GM18519 (cell line): ENCODE data around the gene TSSC4.

Experiments
- ATAC-seq: cut with Tn5 transposase; IDR thresholded peaks from one replicate; pipeline ENCODE4 v1.9.1; 2021; ENCODE audit warnings: mild to moderate bottlenecking, moderate library complexity; ENCODE audit not compliant: unreplicated experiment, low FRiP score

The TSSC4 gene

GRCh38 chr11:2368851-2369180 lies 31.7 kb upstream of the TSSC4 start:
- ATAC-seq = no peak

DNA sequence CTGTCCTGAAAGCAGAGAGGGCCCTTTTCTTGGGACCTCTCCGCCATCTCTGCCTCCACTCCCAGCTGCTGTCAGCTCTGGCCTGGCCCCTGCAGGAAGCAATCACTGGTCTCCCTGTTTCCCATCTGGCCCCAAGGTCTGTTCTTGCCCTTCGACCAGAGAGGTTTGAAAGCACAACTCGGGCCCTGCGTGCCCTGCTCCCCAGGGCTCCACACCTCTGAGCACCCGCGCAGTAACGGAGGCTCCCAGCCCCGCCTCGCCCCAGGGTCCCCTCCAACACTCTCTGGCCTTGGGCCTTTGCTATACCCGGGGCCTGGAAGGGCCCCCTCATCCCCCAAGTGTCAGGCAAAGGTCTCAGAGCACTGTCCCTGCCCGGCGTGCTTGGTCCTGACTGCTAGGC lies 31.2 kb upstream of the TSSC4 start:
- no peak for ATAC-seq

- ATAC-seq = no peak
These were observed 30.7 kb upstream of the TSSC4 start for GRCh38 chr11:2369896-2370295.

DNA sequence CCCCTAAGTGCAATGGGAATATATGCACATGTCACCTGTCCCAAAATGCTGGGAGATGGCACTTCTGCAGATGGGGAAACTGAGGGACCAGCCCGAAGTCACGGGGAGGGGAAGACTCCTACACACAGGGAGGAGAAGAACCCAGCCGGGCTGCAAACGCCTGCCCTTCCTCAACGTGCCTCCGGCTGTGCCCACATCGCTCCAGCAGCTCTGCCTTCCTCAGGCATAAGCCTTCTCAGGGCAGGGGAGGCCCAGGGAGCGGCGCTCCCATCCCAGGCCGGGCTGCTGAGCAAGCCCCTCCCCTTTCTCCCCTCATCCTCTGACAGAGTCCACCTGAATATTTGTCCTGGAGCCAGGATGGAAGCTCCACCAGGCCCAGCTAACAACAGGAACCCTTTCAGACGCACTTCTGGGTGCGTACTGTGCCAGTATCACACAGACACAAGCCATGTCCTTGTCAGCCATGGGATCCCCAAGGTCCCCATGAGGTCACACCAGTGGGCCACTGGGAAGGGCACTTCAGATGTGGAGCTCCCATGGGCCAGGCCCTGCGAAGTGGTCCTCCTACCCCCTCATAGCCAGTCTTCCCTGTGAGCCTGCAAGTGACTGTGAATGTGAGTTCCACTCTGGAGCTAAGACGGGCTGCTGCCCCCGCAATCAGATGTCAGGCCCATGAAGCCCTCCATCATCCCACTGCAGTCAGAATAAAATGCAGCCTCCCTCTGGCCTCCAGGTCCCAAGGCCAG lies 25.9 kb upstream of the TSSC4 start:
- ATAC-seq = no peak

DNA sequence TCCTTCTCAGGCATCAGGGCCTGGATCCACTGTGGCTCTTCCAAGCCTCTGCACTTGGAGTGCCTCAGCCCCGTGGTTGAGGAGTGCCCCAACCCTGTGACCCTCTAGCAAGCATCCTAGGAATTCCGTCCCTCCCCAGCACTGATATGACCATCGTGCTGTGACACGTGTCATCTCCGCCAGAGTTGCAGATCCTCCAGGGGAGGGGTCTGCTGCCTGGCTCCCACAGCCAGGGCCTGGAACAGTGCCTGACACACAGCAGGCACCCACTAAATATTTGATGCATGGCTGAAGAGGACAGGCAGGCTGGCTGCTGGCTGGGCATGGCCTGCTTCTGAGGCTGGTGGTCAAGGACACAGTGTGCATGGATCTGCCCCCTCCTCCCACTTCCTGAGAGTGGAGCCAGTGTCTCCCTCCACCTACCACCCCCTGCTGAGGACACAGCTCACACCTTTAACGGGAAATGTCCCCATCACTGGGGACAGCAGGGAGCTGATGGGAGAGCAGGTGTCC lies 25.2 kb upstream of the TSSC4 start:
- no peak for ATAC-seq

- ATAC-seq = no peak
These were observed 24.5 kb upstream of the TSSC4 start for GRCh38 chr11:2375964-2376551.

DNA sequence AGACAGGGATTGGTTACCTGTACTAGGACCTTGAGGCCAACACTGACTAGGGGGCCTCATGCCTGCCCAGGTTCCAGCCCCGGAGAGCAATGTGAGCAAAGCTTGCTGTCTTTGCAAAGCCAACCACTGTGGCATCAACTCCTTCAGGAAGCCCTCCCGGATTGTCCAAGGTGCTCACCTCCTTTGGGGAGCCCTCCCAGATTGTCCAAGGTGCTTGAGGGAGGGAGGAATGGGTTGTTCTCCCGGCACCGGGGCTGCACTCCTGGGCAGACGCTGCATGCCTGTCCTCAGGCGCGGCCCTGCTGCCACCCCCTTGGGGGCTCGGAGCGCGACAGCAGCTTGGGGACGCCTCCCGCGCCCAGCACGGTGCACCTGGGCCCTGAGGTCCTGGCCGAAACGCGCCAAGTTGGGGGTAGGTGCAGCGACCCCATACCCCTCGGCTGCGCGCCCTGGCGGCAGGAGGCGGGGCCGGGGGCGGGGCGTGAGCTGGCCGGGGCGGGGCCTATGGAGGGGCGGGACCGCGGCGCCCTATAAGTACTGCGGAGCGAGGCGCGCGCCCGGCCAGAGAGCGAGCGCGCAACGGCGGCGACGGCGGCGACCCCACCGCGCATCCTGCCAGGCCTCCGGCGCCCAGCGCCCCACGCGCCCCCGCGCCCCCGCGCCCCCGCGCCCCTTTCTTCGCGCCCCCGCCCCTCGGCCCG lies 23.6 kb upstream of the TSSC4 start, which contains the start of gene CD81:
Gene CD81 (plus strand): TSS at position 560 of the 701 bp plus-strand sequence. CDS start 240 bp downstream, outside the sequence.
- no peak for ATAC-seq

DNA sequence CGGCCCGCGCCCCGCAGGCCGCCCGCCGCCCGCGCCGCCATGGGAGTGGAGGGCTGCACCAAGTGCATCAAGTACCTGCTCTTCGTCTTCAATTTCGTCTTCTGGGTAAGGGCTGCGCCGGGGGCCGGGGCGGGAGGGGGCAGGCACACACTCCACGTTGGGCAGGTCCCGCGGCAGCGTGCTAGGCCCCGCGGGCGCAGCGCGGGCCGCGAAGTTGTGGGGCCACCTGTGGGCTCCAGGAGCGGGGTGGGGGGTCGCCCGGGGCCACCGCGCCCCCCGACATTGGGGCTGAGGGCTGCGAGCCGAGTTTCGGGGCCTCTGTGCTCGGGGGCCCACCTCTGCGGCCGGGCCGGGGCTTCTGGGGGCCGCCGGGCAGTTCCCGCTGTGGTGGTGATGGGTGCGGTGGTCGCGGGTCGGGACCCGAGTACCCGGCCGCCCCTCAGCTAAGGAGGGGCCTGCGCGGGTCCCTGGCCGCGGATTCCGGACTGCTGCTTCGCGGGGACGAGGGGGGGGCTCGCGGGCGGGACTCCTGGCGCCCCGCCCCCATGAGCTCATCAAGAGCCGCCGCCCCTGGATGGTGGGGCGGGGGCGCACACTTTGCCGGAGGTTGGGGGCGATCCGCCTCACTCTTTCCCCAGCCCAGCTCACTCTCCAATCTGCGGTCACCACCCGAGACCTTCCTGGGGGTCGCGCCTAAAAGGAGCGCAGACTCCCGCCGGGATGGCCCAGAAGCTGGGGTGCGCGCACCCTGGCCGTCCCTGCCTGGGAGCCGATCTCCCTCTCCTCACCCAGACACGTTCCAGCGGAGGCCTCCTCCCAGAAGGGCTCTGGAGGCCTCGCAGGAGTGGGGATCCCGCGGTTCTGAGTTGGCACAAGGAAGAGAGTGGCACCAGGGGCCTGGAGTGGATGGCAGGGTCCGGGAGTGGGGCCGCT lies 22.8 kb upstream of the TSSC4 start:
- no peak for ATAC-seq

GRCh38 chr11:2378527-2379210 lies 21.9 kb upstream of the TSSC4 start:
- ATAC-seq = no peak

DNA sequence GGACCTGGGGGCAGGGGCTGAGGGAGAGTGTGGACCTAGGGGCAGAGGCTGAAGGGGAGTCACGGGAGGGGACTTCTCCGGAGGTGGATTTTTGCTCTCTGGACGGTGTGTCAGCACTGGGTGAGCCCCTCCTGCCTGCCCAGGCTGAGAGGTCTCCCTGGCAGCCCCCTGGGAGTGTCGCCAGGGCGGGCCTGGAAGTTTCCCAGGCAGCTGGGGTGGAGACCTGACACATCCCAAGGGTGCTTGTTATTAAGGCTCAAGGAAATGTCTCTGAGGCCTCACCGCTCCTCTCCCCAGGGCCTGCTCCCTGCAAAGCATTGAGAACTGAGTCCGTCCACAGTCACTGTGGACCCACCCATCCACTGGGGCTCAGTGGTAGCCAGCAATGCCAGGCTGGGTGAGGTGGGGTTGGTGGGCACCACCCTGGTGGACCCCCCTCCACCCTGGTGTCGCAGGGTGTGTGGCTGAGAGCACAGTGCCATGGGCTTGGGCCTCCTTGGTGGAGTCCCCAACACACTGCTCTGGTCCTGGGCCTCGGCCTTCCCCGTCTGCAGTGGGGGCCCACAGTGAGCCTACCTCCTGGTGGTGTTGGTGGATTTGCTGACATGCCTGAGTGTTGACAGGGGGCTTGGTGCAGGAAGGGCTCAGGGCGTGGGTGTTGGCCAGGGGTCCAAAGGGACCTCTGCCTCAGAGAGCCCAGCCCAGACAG lies 20.9 kb upstream of the TSSC4 start:
- ATAC-seq = no peak

GRCh38 chr11:2380396-2380795 lies 20.2 kb upstream of the TSSC4 start:
- no peak for ATAC-seq

DNA sequence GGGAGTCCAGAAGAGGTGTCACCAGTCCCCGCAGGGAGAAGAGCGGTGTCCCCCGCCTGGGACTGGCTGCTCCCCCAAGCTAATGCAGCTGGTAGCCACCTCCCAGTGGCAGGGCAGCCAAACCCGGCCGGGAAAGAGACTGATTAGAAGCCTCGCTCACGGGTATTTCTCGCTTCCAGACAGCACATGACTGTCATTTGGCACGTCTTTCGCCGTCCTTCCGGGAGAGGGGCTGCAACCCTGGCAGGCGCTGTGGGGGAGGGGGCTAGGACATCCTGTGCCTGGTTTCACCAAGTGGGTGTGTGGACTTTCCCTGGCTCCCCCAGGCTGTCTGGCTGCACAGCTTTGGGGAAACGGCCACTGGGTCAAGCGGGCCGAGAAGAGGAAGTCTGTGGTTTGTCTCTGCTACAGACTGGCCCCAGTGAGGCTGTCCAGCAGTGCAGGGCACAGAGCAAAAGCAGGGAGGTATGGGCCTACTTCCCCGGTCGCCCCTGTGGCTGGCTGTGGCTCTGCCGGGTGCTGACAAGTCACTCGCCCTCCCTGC lies 19.7 kb upstream of the TSSC4 start:
- no peak for ATAC-seq

DNA sequence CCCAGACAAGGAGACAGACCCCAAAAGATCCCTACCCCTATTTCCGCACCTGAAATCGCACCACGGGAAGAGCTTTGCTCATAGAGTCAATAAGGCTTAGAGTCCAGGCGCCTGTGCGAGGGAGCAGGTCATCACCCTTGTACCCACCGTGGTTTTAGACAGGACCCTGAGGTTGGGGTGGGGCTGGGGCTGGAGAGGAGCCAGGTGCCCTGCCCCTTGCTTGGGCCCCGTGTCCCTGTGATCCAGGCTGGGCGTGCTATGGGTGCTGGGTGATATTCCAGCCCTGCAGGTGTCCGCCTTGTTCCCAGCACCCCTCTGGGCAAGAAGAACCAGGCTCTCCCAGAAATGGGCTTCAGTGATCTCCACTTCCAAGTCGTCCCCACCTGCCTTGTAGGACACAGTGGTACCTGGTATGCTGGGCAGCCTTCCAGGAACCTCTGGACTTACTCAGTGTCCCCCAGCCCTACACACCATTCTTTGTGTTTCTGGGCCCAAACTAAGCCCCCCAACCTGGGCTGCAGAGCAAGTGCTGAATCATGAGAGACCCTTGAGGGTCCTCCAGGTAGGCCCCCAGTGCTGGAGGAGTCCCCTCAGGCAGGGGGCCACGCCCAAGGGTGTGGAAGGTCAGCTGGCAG lies 18.9 kb upstream of the TSSC4 start:
- no peak for ATAC-seq

GRCh38 chr11:2382129-2382517 lies 18.4 kb upstream of the TSSC4 start:
- no peak for ATAC-seq

DNA sequence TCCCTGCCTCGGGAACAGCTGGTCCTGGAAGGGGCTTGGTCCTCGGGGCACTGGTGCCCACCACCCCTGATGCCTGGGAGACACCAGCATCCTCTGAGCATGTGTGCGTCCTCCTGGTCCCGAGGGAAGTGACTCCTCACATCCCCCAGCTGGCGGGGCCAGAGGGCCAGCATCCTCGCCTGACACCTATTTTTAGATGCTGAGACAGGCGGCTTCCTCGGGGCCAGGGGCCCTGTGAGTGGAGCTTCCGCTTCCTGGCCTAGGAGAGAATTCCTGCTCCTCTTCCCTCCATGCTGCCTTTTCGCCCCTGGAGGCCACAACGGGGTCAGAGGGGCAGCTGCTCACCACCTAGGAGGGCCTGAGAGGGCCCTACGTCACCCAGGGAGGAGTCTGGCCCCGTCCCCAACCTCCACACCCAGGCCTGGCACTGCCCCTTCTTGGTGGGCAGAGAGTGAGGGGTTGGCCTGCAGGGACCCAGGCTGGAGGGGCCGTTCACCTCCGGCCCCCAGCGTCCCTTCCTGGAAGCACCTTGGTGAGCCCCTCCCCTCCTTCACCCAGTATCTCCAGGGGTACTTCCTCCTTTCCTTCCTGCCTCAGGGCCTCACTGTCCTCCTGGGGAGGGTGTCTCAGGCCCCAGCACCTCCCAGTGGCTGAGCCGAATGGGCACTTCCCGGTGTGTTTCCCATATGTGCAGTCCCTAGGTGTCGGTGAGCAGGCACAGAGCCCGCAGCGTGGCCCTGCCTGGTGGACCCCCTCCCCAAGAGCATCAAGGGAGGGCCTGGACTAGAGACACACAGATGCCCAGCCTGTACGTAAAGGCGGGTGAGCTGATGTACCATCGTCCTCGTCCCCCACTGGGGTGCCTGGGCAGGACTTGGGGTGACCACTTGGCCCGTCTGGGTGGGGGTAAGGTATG lies 17.4 kb upstream of the TSSC4 start:
- ATAC-seq = no peak

DNA sequence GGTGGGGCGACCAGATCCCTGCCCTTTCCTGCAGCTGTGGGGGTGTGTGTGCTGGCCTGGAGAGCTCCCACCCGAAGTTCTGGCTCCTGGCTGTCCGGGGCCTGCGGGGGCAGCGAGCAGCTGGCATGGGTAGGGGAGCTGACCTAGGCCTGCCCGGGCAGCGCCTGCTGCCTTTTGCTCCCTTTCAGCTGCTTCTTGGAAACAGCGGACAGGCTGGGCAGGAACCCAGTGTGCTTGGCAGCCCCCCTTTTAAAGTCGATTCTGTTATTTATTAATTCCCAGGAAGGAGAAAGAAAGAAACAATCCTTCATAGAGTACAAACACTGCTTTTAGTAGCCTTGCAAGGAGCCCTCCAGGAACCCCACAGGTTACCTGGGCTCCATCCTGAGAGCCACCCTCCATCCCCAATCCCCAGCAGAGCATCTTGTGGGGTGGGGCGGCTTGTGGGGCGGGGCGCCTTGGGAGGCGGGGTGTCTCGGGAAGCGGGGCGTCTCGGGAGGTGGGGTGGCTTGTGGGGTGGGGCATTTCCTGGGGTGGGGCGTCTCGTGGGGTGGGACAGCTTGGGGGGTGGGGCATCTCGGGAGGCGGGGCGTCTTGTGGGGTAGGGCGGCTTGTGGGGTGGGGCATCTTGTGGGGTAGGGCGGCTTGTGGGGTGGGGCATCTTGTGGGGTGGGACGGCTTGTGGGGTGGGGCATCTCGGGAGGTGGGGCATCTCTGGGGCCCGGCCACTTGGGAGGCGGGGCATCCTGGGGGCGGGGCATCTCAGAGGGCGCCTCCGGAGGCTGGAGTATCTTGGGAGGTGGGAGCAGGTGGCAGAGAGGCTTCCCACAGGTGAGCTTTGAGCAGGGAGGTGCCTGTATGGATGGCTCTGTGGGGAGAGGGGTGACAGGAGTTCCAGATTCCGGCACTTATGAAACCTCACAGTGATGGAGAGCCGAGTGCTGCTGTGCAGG lies 16.4 kb upstream of the TSSC4 start:
- no peak for ATAC-seq
